HG02763 (cell line): ENCODE data around the gene JAK1.
"Not testable (repeated sequence)": the region's sequence is repeated elsewhere in the genome, so short reads cannot be mapped to it uniquely, and the experiment has no call there.

Source experiments
- ATAC-seq: cut with Tn5 transposase; IDR thresholded peaks from one replicate; pipeline ENCODE4 v1.9.1; 2021; ENCODE audit warnings: mild to moderate bottlenecking, moderate library complexity; ENCODE audit not compliant: unreplicated experiment

Gene JAK1

GRCh38 chr1:64966158-64966971, at the start of gene JAK1:
Gene JAK1 (minus strand): TSS chr1:64966549. CDS start chr1:64886264, 80,285 bp downstream.
- peak; percentile 78 for ATAC-seq

- ATAC-seq, result no peak
Measured at GRCh38 chr1:65014321-65014720, 48.0 kb upstream of the JAK1 start.

GRCh38 chr1:65011983-65012382, 45.6 kb upstream of the JAK1 start:
- no peak for ATAC-seq

- no peak for ATAC-seq
Measured at GRCh38 chr1:65009724-65010420, 43.5 kb upstream of the JAK1 start.

GRCh38 chr1:65009176-65009575, 42.8 kb upstream of the JAK1 start:
- ATAC-seq, result no peak

GRCh38 chr1:65006806-65007205, 40.5 kb upstream of the JAK1 start:
- ATAC-seq, result no peak

GRCh38 chr1:65003316-65003664, 36.9 kb upstream of the JAK1 start:
- no peak for ATAC-seq

GRCh38 chr1:65002508-65003315, 36.4 kb upstream of the JAK1 start:
- ATAC-seq, result peak; percentile 63

- no peak for ATAC-seq
Measured at GRCh38 chr1:65002156-65002507, 35.8 kb upstream of the JAK1 start.

GRCh38 chr1:65001231-65001792, 35.0 kb upstream of the JAK1 start:
- ATAC-seq, result no peak

- ATAC-seq, result not testable (repeated sequence)
Measured at GRCh38 chr1:64998425-64998948, 32.1 kb upstream of the JAK1 start.

- ATAC-seq, result no peak
Measured at GRCh38 chr1:64996541-64997257, 30.4 kb upstream of the JAK1 start.

- no peak for ATAC-seq
Measured at GRCh38 chr1:64995316-64995715, 29.0 kb upstream of the JAK1 start.

GRCh38 chr1:64986903-64987871, 20.8 kb upstream of the JAK1 start:
- peak; percentile 92 for ATAC-seq

GRCh38 chr1:64984737-64985136, 18.4 kb upstream of the JAK1 start:
- ATAC-seq, result no peak

- ATAC-seq, result no peak
Measured at GRCh38 chr1:64984106-64984505, 17.8 kb upstream of the JAK1 start.

GRCh38 chr1:64983110-64983509, 16.8 kb upstream of the JAK1 start:
- ATAC-seq, result no peak

- no peak for ATAC-seq
Measured at GRCh38 chr1:64981601-64982533, 15.5 kb upstream of the JAK1 start.
